Gastrocnemius medialis (tissue), 4 donors: ENCODE measurements around the gene IGF2.

ENCODE experiments used
- POLR2A ChIP-seq, 2 donors: fragments of 450-650 bp; IDR thresholded peaks; one replicate each; pipeline ENCODE4 v1.6.1; 2017; ENCODE audit warnings: antibody characterized with exemption in 2 of 2, mild to moderate bottlenecking in 2 of 2, moderate library complexity in 2 of 2
- TF ChIP-seq, protein P1 (sequence below), 5 experiments: fragments of 450-650 bp in 3 of 5; fragments of 200-600 bp in 2 of 5; sonication (generic) in 2 of 5; IDR thresholded peaks in 4 of 5; conservative IDR thresholded peaks in 1 of 5; 1 replicate in 4 of 5; 2 replicates in 1 of 5; pipeline ENCODE4 v1.5.1; 2016 to 2019; ENCODE audit warnings: antibody characterized with exemption in 5 of 5, mild to moderate bottlenecking in 3 of 5, moderate library complexity in 3 of 5

GRCh38 chr11:2130881-2131352 lies 8.3 kb downstream of the IGF2 start:
- TF ChIP-seq, protein P1, sequence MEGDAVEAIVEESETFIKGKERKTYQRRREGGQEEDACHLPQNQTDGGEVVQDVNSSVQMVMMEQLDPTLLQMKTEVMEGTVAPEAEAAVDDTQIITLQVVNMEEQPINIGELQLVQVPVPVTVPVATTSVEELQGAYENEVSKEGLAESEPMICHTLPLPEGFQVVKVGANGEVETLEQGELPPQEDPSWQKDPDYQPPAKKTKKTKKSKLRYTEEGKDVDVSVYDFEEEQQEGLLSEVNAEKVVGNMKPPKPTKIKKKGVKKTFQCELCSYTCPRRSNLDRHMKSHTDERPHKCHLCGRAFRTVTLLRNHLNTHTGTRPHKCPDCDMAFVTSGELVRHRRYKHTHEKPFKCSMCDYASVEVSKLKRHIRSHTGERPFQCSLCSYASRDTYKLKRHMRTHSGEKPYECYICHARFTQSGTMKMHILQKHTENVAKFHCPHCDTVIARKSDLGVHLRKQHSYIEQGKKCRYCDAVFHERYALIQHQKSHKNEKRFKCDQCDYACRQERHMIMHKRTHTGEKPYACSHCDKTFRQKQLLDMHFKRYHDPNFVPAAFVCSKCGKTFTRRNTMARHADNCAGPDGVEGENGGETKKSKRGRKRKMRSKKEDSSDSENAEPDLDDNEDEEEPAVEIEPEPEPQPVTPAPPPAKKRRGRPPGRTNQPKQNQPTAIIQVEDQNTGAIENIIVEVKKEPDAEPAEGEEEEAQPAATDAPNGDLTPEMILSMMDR (IDR thresholded peaks at IDR 0.05 in 4 of 5, conservative IDR thresholded peaks at IDR 0.05 in 1 of 5), result no peak
- no peak for TF ChIP-seq POLR2A (IDR thresholded peaks at IDR 0.05)
